Adrenal gland (tissue), 12 donors: ENCODE data around the gene C12orf42. TPM values are rescaled to one million over a fixed set of nuclear protein-coding genes. Genes with fewer than 3 reads are reported as not detected.

Source experiments
- DNase-seq, 7 donors: peaks; one replicate each; pipeline ENCODE4 v3.0.0-alpha.2; 2019 to 2020
- H3K27ac ChIP-seq, 5 donors: fragments of 200-600 bp; sonication (generic) in 4 of 5; 1 replicate in 3 of 5; 2 replicates in 2 of 5; pipeline versions ENCODE4 v1.5.1 to v1.8.0; 2016 to 2020; ENCODE audit warnings: mild to moderate bottlenecking in 1 of 5
- H3K27me3 ChIP-seq: fragments of 200-600 bp; 2 replicates; pipeline ENCODE4 v1.8.0; 2021
- H3K36me3 ChIP-seq, 2 donors: fragments of 200-600 bp; replicated peaks in 1 of 2; 1 replicate in 1 of 2; 2 replicates in 1 of 2; pipeline versions ENCODE4 v1.5.1 to v1.8.0; 2018 to 2022
- H3K4me1 ChIP-seq, 2 donors: fragments of 200-600 bp; replicated peaks in 1 of 2; 1 replicate in 1 of 2; 2 replicates in 1 of 2; pipeline versions ENCODE4 v1.5.1 to v1.8.0; 2018 to 2021
- H3K4me3 ChIP-seq, 4 donors: fragments of 200-600 bp; sonication (generic) in 3 of 4; one replicate each; pipeline ENCODE4 v1.5.1; 2016 to 2018
- H3K9me3 ChIP-seq, 3 donors: fragments of 200-600 bp; sonication (generic) in 1 of 3; replicated peaks in 1 of 3; 1 replicate in 2 of 3; 2 replicates in 1 of 3; pipeline versions ENCODE4 v1.5.1 to v1.8.0; 2016 to 2021
- CTCF ChIP-seq, 6 experiments: fragments of 450-650 bp in 4 of 6; fragments of 200-600 bp in 2 of 6; sonication (generic) in 1 of 6; IDR thresholded peaks; 1 replicate in 5 of 6; 2 replicates in 1 of 6; pipeline versions ENCODE4 v1.5.1 to v1.8.0; 2016 to 2021; ENCODE audit warnings: antibody characterized with exemption in 6 of 6, mild to moderate bottlenecking in 2 of 6, moderate library complexity in 1 of 6
- POLR2A ChIP-seq, 2 donors: fragments of 450-650 bp; IDR thresholded peaks; one replicate each; pipeline ENCODE4 v1.6.1; 2017; ENCODE audit warnings: antibody characterized with exemption in 2 of 2, mild to moderate bottlenecking in 2 of 2, moderate library complexity in 1 of 2
- WGBS, 4 donors: extraction: QIAGEN DNeasy Blood & Tissue Kit in 2 of 4; methylation state at CpG; one replicate each; pipeline versions ENCODE4 v1.1.5 to v1.1.7; 2013 to 2017; 5-methylcytosine and 5-hydroxymethylcytosine counted together
- intact Hi-C, 2 donors: fragments of 100-400 bp; cut with DNase I; formaldehyde crosslinking; loops; one replicate each; pipeline versions ENCODE4 v1.14.1 to v1.15.0; 2022 to 2023
- polyA plus RNA-seq, 3 donors: library from polyadenylated mRNA; stranded (reverse); fragments of 200-250 nt in 2 of 3; fragments of 350-450 nt in 1 of 3; fragmentation: Illumina TruSeq in 1 of 3; extraction: RNeasy Lipid Tissue Mini Kit (QIAGEN cat#74804) in 1 of 3; gene quantifications; one replicate each; pipeline ENCODE4 v1.2.3, GENCODE V29; 2013 to 2014
- total RNA-seq, 9 donors: library from RNA; depleted of rRNA in 4 of 9; stranded (reverse); fragments of >200 nt in 4 of 9; fragments of 120-200 nt in 1 of 9; fragmentation: NEBNext Ultra II Directional in 1 of 9; extraction: Animal tissue kit (Norgen Biotek cat#: 25700) in 1 of 9; gene quantifications; one replicate each; pipeline versions ENCODE4 v1.1.0 to v1.2.4, GENCODE V29; 2013 to 2023
- donor health status: healthy with polysubstance abuse.
- donor health status: Bipolar disorder and iron deficiency.
- donor health status: DM: yes; HTN: yes; CAD: no.
- donor health status: DM: no; HTN: no; CAD: no.
- donor health status: DM: no; HTN: no; CAD: no.
- donor health status: DM: yes; HTN: yes; CAD: no.

Gene C12orf42
- total and polyA plus RNA-seq, 12 donors = 0.07 TPM; not detected in 11

GRCh38 chr12:103368167-103368566 lies 127.6 kb downstream of the C12orf42 start:
- no peak for DNase-seq
- H3K9me3 ChIP-seq = no peaks in the 10 kb centered on the region
- no peak overlapping the region for H3K4me3 ChIP-seq
- intact Hi-C loops = no loop called here
- H3K27me3 ChIP-seq = no peaks in the 10 kb centered on the region
- H3K27ac ChIP-seq = no peak overlapping the region
- H3K36me3 ChIP-seq = no peaks in the 10 kb centered on the region
- TF ChIP-seq CTCF (IDR thresholded peaks at IDR 0.05) = no peak
- TF ChIP-seq POLR2A (IDR thresholded peaks at IDR 0.05) = no peak
- no peaks in the 10 kb centered on the region for H3K4me1 ChIP-seq
- WGBS, 4 donors = 80 to 90% (median 83%) methylated on average over 1 of the region's 1 CpG

DNA sequence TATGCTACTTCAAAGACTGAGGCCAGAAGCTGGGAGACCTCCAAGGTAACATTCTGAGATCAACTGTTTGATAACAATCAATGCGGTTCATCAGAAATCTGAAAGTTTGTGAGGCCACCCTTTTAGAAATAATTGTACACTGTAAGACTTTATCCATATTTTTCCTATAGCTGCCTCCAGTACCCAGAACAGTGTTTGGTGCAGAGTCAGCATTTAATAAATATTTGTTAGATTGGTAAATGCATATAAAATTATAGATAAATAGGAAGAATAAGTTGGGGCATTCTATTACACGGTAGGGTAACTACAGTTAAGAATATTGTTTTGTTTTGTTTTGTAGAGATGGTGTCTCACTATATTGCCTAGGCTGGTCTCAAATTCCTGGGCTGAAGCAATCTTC lies 141.4 kb downstream of the C12orf42 start:
- Histone ChIP-seq H3K4me3 (no peak overlapping the region), H3K27me3 (no peaks in the 10 kb centered on the region), H3K9me3 (no peaks in the 10 kb centered on the region), H3K27ac (no peak overlapping the region), H3K4me1 (no peaks in the 10 kb centered on the region), H3K36me3 (no peaks in the 10 kb centered on the region)
- TF ChIP-seq POLR2A (IDR thresholded peaks at IDR 0.05) (no peak), CTCF (IDR thresholded peaks at IDR 0.05) (no peak)
- intact Hi-C loops = no loop called here
- no peak for DNase-seq
- WGBS, 4 donors = 67 to 85% (median 76%) methylated on average over 2 of the region's 2 CpGs

GRCh38 chr12:103353913-103354312 lies 141.9 kb downstream of the C12orf42 start:
- no peak overlapping the region for H3K4me3 ChIP-seq
- no peak for DNase-seq
- TF ChIP-seq CTCF (IDR thresholded peaks at IDR 0.05) (no peak), POLR2A (IDR thresholded peaks at IDR 0.05) (no peak)
- H3K36me3 ChIP-seq = no peaks in the 10 kb centered on the region
- 80 to 86% (median 82%) methylated on average over 4 of the region's 4 CpGs for WGBS, 4 donors
- no peaks in the 10 kb centered on the region for H3K9me3 ChIP-seq
- no peaks in the 10 kb centered on the region for H3K27me3 ChIP-seq
- H3K27ac ChIP-seq = no peak overlapping the region
- H3K4me1 ChIP-seq = no peaks in the 10 kb centered on the region
- intact Hi-C loops = no loop called here

DNA sequence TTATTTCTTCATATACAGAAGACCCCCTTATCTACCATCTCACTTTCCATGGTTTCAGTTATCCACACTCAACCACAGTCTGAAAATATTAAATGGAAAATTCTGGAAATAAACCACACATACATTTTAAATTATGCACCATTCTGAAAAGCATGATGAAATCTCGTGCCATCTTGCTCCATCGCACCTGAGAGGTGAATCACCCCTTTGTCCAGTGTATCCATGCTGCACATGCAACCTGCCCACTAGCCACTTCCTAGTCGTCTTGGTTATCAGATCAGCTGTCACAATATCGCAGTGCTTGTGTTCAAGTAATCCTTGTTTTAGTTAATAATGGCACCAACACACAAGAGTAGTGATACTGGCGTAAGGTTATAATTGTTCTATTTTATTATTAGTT lies 145.7 kb downstream of the C12orf42 start:
- Histone ChIP-seq H3K36me3 (no peaks in the 10 kb centered on the region), H3K27ac (no peak overlapping the region), H3K27me3 (no peaks in the 10 kb centered on the region), H3K4me1 (no peaks in the 10 kb centered on the region), H3K4me3 (no peak overlapping the region), H3K9me3 (no peaks in the 10 kb centered on the region)
- TF ChIP-seq CTCF (IDR thresholded peaks at IDR 0.05) (no peak), POLR2A (IDR thresholded peaks at IDR 0.05) (no peak)
- intact Hi-C loops = no loop called here
- WGBS, 4 donors = 75 to 80% (median 79%) methylated on average over 5 of the region's 5 CpGs
- no peak for DNase-seq
